WTC11 (cell line): ENCODE measurements around the gene WWOX. TPM values are rescaled to one million over a fixed set of nuclear protein-coding genes. Genes with fewer than 3 reads are reported as not detected.

ENCODE experiments used
- ATAC-seq: fragments of 200-7000 bp; cut with Tn5 transposase; 2 replicates; pipeline ENCODE4 v1.10.0; 2021; ENCODE audit warnings: mild to moderate bottlenecking, moderate library complexity
- CTCF ChIA-PET: fragments of 300-600 bp; sonication (Branson Sonifier 250); formaldehyde crosslinking; loops from one replicate; lab custom pipeline; 2021; ENCODE audit warnings: antibody characterized with exemption; lab: Charles Lee
- POLR2A ChIA-PET: fragments of 350-600 bp; sonication (Branson Sonifier 250); formaldehyde crosslinking; loops from one replicate; lab custom pipeline; 2021; ENCODE audit warnings: antibody characterized with exemption; lab: Charles Lee
- DNase-seq: peaks from one replicate; pipeline ENCODE4 v3.0.0; 2021; ENCODE audit warnings: low spot score
- H3K27ac Mint-ChIP-seq: 2 replicates; pipeline ENCODE4 v1.8.0; 2021; ENCODE audit warnings: mixed read lengths
- H3K27me3 Mint-ChIP-seq: 2 replicates; pipeline ENCODE4 v1.8.0; 2021; ENCODE audit warnings: low read depth, mild to moderate bottlenecking, moderate library complexity, mixed read lengths
- H3K36me3 Mint-ChIP-seq: 2 replicates; pipeline ENCODE4 v1.8.0; 2021; ENCODE audit warnings: mixed read lengths
- H3K4me1 Mint-ChIP-seq: 2 replicates; pipeline ENCODE4 v1.8.0; 2022; ENCODE audit warnings: mixed read lengths
- H3K4me3 Mint-ChIP-seq: 2 replicates; pipeline ENCODE4 v1.8.0; 2021; ENCODE audit warnings: mild to moderate bottlenecking, moderate library complexity, mixed read lengths
- H3K9me3 Mint-ChIP-seq: 2 replicates; pipeline ENCODE4 v1.8.0; 2021; ENCODE audit warnings: mixed read lengths
- AFF4 ChIP-seq: sonication (generic); formaldehyde crosslinking; IDR thresholded peaks from 2 replicates; pipeline ENCODE4 v1.8.1; 2023; ENCODE audit warnings: mild to moderate bottlenecking, missing genetic modification reagents, borderline replicate concordance
- CREM ChIP-seq: sonication (generic); formaldehyde crosslinking; IDR thresholded peaks from 2 replicates; pipeline ENCODE4 v1.8.1; 2022; ENCODE audit warnings: mild to moderate bottlenecking, missing genetic modification reagents, moderate library complexity
- ETV6 ChIP-seq: sonication (generic); formaldehyde crosslinking; IDR thresholded peaks from 2 replicates; pipeline ENCODE4 v1.8.1; 2022; ENCODE audit warnings: mild to moderate bottlenecking, missing genetic modification reagents
- GABPB1 ChIP-seq: sonication (generic); formaldehyde crosslinking; IDR thresholded peaks from 2 replicates; pipeline ENCODE4 v1.8.1; 2023; ENCODE audit warnings: mild to moderate bottlenecking, missing genetic modification reagents
- GTF2I ChIP-seq: fragments of 250-450 bp; sonication (Bioruptor Pico); conservative IDR thresholded peaks from 2 replicates; pipeline ENCODE4 v1.4.0; 2021; ENCODE audit warnings: mild to moderate bottlenecking
- HMGXB4 ChIP-seq: sonication (generic); formaldehyde crosslinking; IDR thresholded peaks from 2 replicates; pipeline ENCODE4 v1.8.1; 2023; ENCODE audit warnings: mild to moderate bottlenecking, moderate library complexity, missing genetic modification reagents
- JUN ChIP-seq: sonication (generic); formaldehyde crosslinking; IDR thresholded peaks from 2 replicates; pipeline ENCODE4 v1.8.0; 2023; ENCODE audit warnings: mild to moderate bottlenecking, missing genetic modification reagents
- MLX ChIP-seq: sonication (generic); formaldehyde crosslinking; IDR thresholded peaks from 2 replicates; pipeline ENCODE4 v1.8.1; 2023; ENCODE audit warnings: mild to moderate bottlenecking, missing genetic modification reagents, moderate library complexity
- MXD4 ChIP-seq: fragments of 250-450 bp; sonication (Bioruptor Pico); IDR thresholded peaks from 2 replicates; pipeline ENCODE4 v1.8.0; 2021; ENCODE audit warnings: mild to moderate bottlenecking, moderate library complexity, borderline replicate concordance
- NFE2L1 ChIP-seq: sonication (generic); formaldehyde crosslinking; IDR thresholded peaks from 2 replicates; pipeline ENCODE4 v1.8.1; 2023; ENCODE audit warnings: missing genetic modification reagents
- NFYB ChIP-seq: sonication (generic); formaldehyde crosslinking; conservative IDR thresholded peaks from 2 replicates; pipeline ENCODE4 v1.8.0; 2022; ENCODE audit warnings: low read depth, missing genetic modification reagents
- NR1H2 ChIP-seq: sonication (generic); formaldehyde crosslinking; IDR thresholded peaks from 2 replicates; pipeline ENCODE4 v1.9.0; 2021; ENCODE audit warnings: mild to moderate bottlenecking, moderate library complexity, missing genetic modification reagents
- OVOL2 ChIP-seq: fragments of 250-450 bp; sonication (Bioruptor Pico); IDR thresholded peaks from 2 replicates; pipeline ENCODE4 v1.9.0; 2021; ENCODE audit warnings: mild to moderate bottlenecking, borderline replicate concordance
- SOX15 ChIP-seq: fragments of 250-450 bp; sonication (Bioruptor Pico); IDR thresholded peaks from 2 replicates; pipeline ENCODE4 v1.9.0; 2021; ENCODE audit warnings: mild to moderate bottlenecking
- USF2 ChIP-seq: sonication (generic); formaldehyde crosslinking; IDR thresholded peaks from 2 replicates; pipeline ENCODE4 v1.8.1; 2023; ENCODE audit warnings: mild to moderate bottlenecking, missing genetic modification reagents, moderate library complexity
- ZNF121 ChIP-seq: sonication (generic); formaldehyde crosslinking; IDR thresholded peaks from 2 replicates; pipeline ENCODE4 v1.8.0; 2023; ENCODE audit warnings: missing genetic modification reagents
- ZNF232 ChIP-seq: sonication (generic); formaldehyde crosslinking; IDR thresholded peaks from 2 replicates; pipeline ENCODE4 v1.8.0; 2022; ENCODE audit warnings: mild to moderate bottlenecking, missing genetic modification reagents
- ZNF396 ChIP-seq: fragments of 250-450 bp; sonication (Bioruptor Pico); IDR thresholded peaks from 2 replicates; pipeline ENCODE4 v1.8.0; 2021; ENCODE audit warnings: mild to moderate bottlenecking, moderate library complexity, borderline replicate concordance
- ZNF512 ChIP-seq: sonication (generic); formaldehyde crosslinking; IDR thresholded peaks from 2 replicates; pipeline ENCODE4 v1.8.1; 2022; ENCODE audit warnings: missing genetic modification reagents, borderline replicate concordance
- total RNA-seq: library from RNA; stranded (reverse); gene quantifications from 3 replicates; pipeline ENCODE4 v1.2.3, GENCODE V29; 2021
- TF ChIP-seq, protein P1 (sequence below): fragments of 250-450 bp; sonication (Bioruptor Pico); IDR thresholded peaks from 2 replicates; pipeline ENCODE4 v1.9.0; 2021; ENCODE audit warnings: mild to moderate bottlenecking
- TF ChIP-seq, protein P2 (sequence below): sonication (generic); formaldehyde crosslinking; IDR thresholded peaks from 2 replicates; pipeline ENCODE4 v1.8.0; 2022; ENCODE audit warnings: mild to moderate bottlenecking, missing genetic modification reagents
- TF ChIP-seq, protein P3 (sequence below): fragments of 250-450 bp; sonication (Bioruptor Pico); IDR thresholded peaks from 2 replicates; pipeline ENCODE4 v1.9.0; 2021; ENCODE audit warnings: moderate library complexity, mild to moderate bottlenecking, inconsistent platforms, borderline replicate concordance

The WWOX gene
- total RNA-seq, 1 experiment from 2014 or later, result 15.7 TPM

- TF ChIP-seq, protein P1, sequence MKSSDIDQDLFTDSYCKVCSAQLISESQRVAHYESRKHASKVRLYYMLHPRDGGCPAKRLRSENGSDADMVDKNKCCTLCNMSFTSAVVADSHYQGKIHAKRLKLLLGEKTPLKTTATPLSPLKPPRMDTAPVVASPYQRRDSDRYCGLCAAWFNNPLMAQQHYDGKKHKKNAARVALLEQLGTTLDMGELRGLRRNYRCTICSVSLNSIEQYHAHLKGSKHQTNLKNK (CRISPR knock-in tag), result no peak
Observed at GRCh38 chr16:79062336-79062735, 962.9 kb downstream of the WWOX start (continued).

DNA sequence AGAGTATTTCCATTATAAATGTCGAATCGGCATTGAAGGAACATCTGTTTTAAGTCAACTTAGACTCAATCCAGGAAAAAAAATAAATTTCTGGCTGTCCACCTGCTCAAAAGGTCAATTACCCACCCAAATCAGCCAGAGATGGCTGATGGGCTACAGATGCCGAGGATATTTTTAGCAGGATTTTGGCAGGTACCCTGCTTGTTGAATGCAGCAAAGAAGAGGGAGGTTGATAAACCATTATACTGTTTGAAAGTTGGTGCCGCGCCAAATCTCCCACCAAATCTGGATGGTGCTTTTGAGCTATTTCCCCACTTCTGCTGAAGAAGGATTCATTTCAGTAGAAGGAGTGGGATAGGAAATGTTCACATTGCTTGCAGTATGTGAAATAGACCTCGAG is 963.4 kb downstream of the WWOX start:
- no peak for TF ChIP-seq CREM
- Mint-ChIP-seq H3K27me3 (no peaks in the 10 kb centered on the region; the same call in 1 of the 2 replicates), H3K4me3 (no peak overlapping the region), H3K36me3 (no peaks in the 10 kb centered on the region), H3K27ac (no peak overlapping the region), H3K4me1 (peaks cover 31% of the 10 kb centered on the region), H3K9me3 (peaks cover 3% of the 10 kb centered on the region; the same call in 1 of the 2 replicates)
- ATAC-seq (no peak), DNase-seq (no peak)
- ChIA-PET POLR2A (no interaction called here), CTCF (interaction anchor here (0.6 kb wide), 1 partner anchor 834 kb away, joined by 6 read pairs; no protein-coding TSS in a partner anchor)

DNA sequence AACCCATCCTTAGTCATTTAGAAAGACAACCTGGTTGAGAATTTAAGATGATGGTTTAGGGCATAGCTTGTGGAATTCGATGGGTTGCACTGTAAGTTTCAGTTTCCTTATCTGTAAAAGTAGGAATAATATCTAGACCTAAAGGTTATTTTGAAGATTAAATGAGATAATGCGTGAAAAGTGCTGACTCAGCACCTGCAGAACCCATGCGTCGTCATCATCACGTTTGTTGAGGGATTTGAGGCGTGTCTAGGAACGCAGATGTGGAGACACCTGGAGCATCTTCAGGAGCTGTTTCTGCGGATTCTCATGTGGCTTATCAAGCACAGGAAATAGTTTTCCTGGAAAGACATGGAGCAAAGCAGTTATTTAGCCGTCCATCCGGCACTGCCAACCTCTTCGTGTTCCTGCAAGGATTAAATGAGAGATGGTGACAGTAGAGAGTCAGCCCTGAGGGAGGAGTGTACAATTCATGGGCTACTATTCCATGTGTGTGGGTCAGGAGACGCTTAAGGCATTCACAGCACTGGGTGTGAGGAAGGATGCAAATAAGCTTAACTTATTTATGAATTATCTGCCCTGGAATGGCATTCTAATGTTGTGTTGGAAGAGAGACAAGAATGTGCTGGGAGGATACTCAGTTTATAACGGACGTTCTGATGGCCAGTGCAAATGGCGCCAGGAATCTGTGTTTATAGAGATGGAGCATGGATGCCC is 965.0 kb downstream of the WWOX start:
- DNase-seq (no peak), ATAC-seq (no peak)
- no peak for TF ChIP-seq ZNF396
- TF ChIP-seq, protein P2, sequence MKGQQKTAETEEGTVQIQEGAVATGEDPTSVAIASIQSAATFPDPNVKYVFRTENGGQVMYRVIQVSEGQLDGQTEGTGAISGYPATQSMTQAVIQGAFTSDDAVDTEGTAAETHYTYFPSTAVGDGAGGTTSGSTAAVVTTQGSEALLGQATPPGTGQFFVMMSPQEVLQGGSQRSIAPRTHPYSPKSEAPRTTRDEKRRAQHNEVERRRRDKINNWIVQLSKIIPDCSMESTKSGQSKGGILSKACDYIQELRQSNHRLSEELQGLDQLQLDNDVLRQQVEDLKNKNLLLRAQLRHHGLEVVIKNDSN (CRISPR knock-in tag), result no peak
- TF ChIP-seq ETV6 (CRISPR knock-in tag), result no peak
- no peak for TF ChIP-seq SOX15 (CRISPR knock-in tag)
- no peak for TF ChIP-seq OVOL2 (CRISPR knock-in tag)
- TF ChIP-seq AFF4 (CRISPR knock-in tag), result no peak
- no peak for TF ChIP-seq ZNF512
- TF ChIP-seq, protein P3, sequence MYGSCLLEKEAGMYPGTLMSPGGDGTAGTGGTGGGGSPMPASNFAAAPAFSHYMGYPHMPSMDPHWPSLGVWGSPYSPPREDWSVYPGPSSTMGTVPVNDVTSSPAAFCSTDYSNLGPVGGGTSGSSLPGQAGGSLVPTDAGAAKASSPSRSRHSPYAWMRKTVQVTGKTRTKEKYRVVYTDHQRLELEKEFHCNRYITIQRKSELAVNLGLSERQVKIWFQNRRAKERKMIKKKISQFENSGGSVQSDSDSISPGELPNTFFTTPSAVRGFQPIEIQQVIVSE, result no peak
- TF ChIP-seq MXD4 (CRISPR knock-in tag), result no peak
- no peak for TF ChIP-seq HMGXB4 (CRISPR knock-in tag)
- TF ChIP-seq GABPB1 (CRISPR knock-in tag), result no peak
- TF ChIP-seq GTF2I (CRISPR knock-in tag), result no peak
- no peak for TF ChIP-seq NFE2L1 (CRISPR knock-in tag)
- TF ChIP-seq ZNF232 (CRISPR knock-in tag), result no peak
- TF ChIP-seq NR1H2 (CRISPR knock-in tag), result no peak
- TF ChIP-seq MLX (CRISPR knock-in tag), result no peak
- TF ChIP-seq NFYB (CRISPR knock-in tag), result no peak
- no peak for TF ChIP-seq JUN (CRISPR knock-in tag)
- no peak for TF ChIP-seq USF2 (CRISPR knock-in tag)
- TF ChIP-seq ZNF121 (CRISPR knock-in tag), result no peak
- ChIA-PET POLR2A (no interaction called here), CTCF (no interaction called here)
- Mint-ChIP-seq H3K9me3 (peaks cover 3% of the 10 kb centered on the region; the same call in 1 of the 2 replicates), H3K36me3 (no peaks in the 10 kb centered on the region), H3K4me1 (peaks cover 32% of the 10 kb centered on the region), H3K27ac (no peak overlapping the region), H3K27me3 (no peaks in the 10 kb centered on the region; the same call in 1 of the 2 replicates), H3K4me3 (no peak overlapping the region)
